ENCODE measurements around the gene RPSA.

The RPSA gene

GRCh38 chr3:39405687-39406367 is 693 bp upstream of the RPSA start:
- no peak for DNase-seq (ENCODE audit: low read depth in 2 of 2)
- peak overlapping the region; percentile 62 to 83 for H3K4me3 ChIP-seq (replicated peaks in 1 of 2; ENCODE audit: low read depth in 2 of 2, low read length in 2 of 2)
- TF ChIP-seq CTCF (IDR thresholded peaks at IDR 0.05; ENCODE audit: low read depth, low read length) = no peak

GRCh38 chr3:39407259-39407629 is 724 bp downstream of the RPSA start:
- peak in 1 of 2 donors; percentile 23 for DNase-seq (ENCODE audit: low read depth in 2 of 2)
- TF ChIP-seq CTCF (IDR thresholded peaks at IDR 0.05; ENCODE audit: low read depth, low read length) = no peak
- H3K4me3 ChIP-seq (replicated peaks in 1 of 2; ENCODE audit: low read depth in 2 of 2, low read length in 2 of 2) = peak overlapping the region; percentile 62 to 83

GRCh38 chr3:39407773-39408492 is 1.4 kb downstream of the RPSA start:
- no peak for TF ChIP-seq CTCF (IDR thresholded peaks at IDR 0.05; ENCODE audit: low read depth, low read length)
- H3K4me3 ChIP-seq (replicated peaks in 1 of 2; ENCODE audit: low read depth in 2 of 2, low read length in 2 of 2) = peak overlapping the region; percentile 62 to 83
- peak; percentile 31 to 52 for DNase-seq (ENCODE audit: low read depth in 2 of 2)

- peak overlapping the region in 1 of 2 donors; percentile 83 for H3K4me3 ChIP-seq (replicated peaks in 1 of 2; ENCODE audit: low read depth in 2 of 2, low read length in 2 of 2)
- no peak for TF ChIP-seq CTCF (IDR thresholded peaks at IDR 0.05; ENCODE audit: low read depth, low read length)
- DNase-seq (ENCODE audit: low read depth in 2 of 2) = no peak
These were observed 2.2 kb downstream of the RPSA start for GRCh38 chr3:39408493-39409372.

- no peak for TF ChIP-seq CTCF (IDR thresholded peaks at IDR 0.05; ENCODE audit: low read depth, low read length)
- H3K4me3 ChIP-seq (replicated peaks in 1 of 2; ENCODE audit: low read depth in 2 of 2, low read length in 2 of 2) = no peak overlapping the region
- no peak for DNase-seq (ENCODE audit: low read depth in 2 of 2)
These were observed 3.1 kb downstream of the RPSA start for GRCh38 chr3:39409514-39410136.

GRCh38 chr3:39410893-39411292 is 4.4 kb downstream of the RPSA start:
- no peak for TF ChIP-seq CTCF (IDR thresholded peaks at IDR 0.05; ENCODE audit: low read depth, low read length)
- no peak overlapping the region for H3K4me3 ChIP-seq (replicated peaks in 1 of 2; ENCODE audit: low read depth in 2 of 2, low read length in 2 of 2)
- DNase-seq (ENCODE audit: low read depth in 2 of 2) = no peak
